HG02623 (cell line): ENCODE results near the gene CCNE1.

ENCODE experiments used
- ATAC-seq: cut with Tn5 transposase; IDR thresholded peaks from one replicate; pipeline ENCODE4 v1.9.1; 2021; ENCODE audit warnings: moderate library complexity; ENCODE audit not compliant: unreplicated experiment

CCNE1 gene

DNA sequence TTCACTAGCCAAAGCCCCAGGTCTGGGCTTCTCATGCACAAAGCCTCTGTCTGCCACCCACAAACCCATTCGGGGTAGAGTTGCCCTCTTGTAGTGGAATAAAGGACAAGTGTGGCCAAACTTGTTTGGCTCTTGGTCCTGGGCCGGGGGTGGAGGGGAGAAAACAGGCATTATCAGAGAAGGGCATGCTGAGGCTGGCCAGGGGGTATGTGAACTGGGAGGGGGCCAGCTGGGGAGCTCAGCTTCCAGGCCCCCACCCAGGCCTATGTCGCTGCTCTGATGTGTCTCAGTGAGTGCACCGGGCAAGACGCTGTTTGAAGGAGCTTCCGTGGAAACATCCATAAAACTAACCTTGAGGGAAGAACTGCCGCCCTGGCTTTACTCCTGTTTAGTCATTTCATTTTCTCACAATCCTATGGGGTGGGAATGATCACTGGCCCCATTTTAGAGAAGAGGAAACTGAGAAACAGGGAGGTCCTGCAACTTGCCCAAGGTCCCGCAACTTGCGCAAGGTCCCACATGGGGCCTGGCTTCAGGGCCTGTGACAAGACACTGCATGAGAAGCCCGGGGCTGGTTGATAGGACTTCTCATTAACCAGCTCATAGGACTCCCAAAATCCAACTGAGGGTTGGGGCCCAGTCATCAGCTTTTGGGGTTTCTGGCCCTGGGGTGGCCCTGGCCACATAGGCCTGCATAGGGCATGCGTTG is 30.8 kb downstream of the CCNE1 start:
- no peak for ATAC-seq

GRCh38 chr19:29843180-29844051 is 31.6 kb downstream of the CCNE1 start:
- no peak for ATAC-seq

- ATAC-seq, result peak; percentile 67
Observed at GRCh38 chr19:29844891-29845573, 33.2 kb downstream of the CCNE1 start.

- ATAC-seq, result no peak
Observed at GRCh38 chr19:29845574-29846176, 33.9 kb downstream of the CCNE1 start.

DNA sequence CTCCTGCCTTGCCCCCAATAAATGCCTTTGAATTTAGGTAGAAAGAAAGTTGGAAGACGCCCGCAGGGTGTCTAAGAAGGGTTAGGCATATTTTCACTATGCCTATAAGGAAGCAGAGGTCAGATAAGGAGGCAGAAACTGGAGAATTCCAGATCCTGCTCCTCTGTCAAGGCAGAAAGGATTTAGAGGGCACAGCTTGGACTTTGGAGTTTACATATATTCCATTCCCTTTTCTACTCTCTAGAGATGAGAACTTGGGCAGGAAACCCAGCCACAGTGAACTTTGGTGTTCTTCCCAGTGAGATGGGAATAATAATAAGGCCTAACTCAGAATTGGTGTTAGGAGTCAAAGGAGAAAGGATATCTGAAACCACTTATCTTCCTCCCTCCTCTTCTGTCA is 37.4 kb downstream of the CCNE1 start:
- no peak for ATAC-seq

DNA sequence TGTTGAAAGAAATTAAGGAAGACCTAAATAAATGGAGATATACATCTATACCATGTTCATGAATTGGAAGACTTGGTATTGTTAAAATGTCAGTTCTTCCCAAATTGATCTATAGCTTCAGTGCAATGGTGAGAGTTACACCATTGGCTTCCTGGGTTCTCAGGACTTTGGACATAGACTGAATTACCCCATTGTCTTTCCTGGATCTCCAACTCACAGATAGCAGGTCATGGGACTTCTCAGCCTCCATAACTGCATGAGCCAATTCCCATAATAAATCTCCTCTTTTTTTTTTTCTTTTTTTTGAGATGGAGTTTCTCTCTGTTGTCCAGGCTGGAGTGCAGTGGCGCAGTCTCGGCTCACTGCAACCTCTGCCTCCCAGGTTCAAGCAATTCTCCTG is 38.7 kb downstream of the CCNE1 start:
- ATAC-seq, result no peak

DNA sequence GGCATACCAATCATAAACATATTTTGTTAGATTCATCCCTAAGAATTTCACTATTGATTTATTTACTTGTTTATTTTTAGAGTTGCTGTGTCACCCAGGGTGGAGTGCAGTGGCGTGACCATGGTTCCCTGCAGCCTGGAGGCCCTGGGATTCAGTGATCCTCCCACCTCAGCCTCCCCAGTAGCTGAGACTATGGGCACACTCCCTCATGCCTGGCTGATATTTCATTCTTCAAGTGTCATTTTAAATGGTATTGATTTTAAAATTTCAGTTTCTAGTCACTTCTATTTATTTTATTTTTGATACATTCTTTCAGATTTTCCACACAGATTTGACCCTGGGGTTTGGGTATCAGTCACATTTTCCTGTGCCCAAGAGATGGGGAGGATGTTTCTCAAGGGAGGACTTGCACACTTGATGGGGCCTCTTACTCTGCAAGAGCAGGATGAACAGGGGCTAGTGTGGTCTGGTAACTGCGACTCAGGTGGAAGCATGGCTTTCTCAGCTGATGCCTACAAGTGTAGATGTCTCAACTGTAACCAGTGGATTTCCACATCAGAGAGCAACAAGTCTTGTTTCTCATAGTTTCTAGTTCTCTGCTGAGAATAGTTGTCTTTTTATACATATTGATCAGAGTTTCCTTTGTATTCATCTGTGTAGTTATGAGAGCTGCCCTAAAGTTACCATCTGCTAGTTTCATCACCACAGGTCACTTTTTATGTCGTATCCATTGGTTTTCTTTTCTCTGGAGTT is 40.2 kb downstream of the CCNE1 start:
- peak; percentile 70 for ATAC-seq

GRCh38 chr19:29854033-29854432 is 42.2 kb downstream of the CCNE1 start:
- no peak for ATAC-seq

DNA sequence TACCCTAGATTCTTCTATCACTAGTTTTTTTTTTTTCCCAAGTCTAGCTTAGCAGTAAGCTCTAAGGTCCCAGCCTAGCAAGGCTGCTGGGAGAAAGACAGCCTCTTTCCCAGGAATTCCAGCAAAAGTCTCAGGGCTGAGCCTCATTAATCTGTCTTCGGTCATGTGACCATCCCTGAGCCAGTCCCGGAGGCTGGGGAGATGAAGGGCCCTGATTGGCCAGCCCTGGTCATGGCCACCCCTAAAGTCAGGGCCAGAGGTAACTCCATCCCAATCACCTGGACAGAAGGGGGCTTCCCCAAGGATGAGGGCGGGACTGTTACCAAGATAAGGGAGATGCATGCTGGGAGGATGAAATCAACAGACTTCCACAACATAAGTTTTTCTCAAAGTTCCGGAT is 43.3 kb downstream of the CCNE1 start:
- ATAC-seq, result no peak

DNA sequence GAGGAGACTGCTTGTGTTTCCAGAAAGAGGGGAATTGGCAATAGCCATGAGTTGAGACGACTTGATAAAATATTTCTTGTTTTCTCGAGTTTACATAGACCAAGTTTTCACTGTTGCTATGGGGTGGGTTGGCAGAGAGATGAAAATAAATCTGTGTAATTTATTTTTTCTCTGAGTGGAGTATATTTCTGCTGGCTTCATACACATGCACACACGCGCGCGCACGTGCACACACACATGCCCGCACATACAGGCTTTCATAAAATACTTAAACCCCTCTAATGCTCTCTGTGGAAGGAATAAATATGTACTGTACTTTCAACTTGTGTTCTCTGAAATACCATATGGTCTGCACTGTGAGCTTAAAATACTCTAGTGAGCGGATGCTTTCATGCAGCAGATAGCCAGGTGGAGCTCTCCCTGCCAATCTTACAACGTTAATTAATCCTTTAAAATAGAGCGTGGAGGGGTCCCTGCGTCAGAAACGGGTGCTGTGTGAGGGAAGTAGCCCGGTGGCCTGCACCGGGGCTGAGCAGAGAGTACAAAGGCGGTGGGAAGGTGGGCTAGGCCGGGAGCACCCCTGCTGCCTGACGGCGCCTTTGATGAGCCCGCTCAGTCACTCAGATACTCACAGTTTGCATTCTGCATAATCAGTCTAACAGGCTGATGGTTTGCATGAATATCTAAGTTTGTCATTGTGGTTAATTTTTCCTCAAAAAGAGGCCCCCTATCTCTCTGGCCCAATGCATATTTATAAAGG is 44.1 kb downstream of the CCNE1 start:
- no peak for ATAC-seq

DNA sequence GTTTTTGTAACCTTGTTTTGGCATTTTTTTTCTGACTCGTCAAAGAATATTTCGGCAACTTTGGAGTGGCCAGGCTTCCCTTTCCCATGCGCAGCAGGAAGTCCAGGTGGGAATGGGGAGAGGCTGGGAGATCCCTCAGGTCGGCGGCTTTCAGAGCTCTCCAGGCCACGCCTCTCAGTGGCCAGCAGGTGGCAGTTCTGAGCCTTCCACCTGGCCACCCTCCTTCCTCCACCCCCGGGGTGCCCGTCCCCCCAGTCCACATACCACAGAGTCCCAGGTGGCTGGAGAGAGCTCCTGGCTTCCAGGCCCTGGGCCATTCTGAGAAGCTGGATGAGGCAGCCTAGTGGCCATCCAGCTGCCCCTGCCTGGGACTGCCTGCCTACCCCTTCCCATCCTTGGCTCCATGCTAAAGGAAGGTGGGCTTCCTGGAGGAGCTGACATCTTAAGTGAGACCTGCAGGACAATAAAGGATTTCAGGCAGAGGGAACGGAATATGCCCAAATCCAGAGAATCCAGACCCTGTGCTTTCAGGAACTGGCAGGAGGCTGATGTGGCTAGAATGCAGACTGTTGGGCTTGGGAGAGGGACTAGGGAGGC is 46.3 kb downstream of the CCNE1 start:
- ATAC-seq, result no peak

- no peak for ATAC-seq
Observed at GRCh38 chr19:29858621-29859020, 46.8 kb downstream of the CCNE1 start.

DNA sequence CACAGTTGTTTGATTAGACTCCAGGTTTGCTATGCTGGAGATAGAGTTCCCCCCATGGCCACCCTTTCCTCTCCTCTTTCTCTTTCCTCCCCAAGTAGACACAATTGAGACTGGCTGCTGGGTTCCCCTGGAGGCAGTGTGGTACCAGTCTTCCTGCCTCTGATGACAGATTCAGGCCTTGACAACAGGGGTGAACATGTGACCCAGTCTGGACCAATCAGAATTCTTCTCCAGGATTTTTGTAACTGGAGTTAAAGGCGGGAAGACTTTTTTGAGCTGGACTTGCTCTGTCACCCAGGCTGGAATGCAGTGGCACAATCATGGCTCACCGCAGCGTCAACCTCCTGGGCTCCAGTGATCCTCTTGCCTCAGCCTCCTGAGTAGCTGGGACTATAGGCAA is 48.7 kb downstream of the CCNE1 start:
- ATAC-seq, result no peak

DNA sequence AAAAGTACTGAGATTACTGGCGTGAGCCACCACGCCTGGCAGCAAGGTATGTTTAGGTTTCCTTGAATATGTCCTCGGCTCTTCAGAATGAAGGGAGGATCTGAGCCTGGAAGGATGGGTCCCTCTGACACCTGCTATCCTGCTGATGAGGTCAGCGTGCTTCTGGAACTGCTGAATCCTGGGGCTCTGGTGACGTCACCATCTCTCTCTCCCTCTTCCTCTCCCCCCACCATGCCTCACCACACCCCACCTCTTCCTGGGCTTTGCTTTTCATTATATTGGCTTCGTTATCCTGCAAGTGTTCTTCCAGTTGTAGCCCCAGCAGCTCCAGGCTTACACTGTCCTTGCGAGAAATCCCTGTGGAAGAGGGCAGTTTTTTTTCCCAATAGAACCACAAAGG is 49.8 kb downstream of the CCNE1 start:
- no peak for ATAC-seq

GRCh38 chr19:29866011-29866410 is 54.2 kb downstream of the CCNE1 start:
- ATAC-seq, result no peak

DNA sequence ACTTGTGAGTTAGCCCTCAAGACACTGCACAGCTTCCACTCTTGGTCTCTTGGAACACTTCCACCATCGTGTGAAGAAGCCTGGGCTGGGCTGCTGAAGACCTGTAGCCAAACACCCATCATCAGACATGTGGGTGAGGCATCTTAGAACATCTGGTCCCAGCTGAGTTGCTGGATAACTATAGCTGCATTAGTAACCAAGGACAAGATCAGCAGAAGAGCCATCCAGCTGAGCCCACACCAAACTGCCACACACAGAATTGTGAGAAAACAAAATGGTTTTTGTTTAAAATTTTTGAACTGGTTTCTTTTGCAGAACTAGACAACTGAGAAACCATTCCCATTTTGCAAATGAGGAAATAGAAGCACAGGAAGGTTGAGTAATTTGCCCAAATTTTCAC is 56.2 kb downstream of the CCNE1 start:
- ATAC-seq, result no peak

DNA sequence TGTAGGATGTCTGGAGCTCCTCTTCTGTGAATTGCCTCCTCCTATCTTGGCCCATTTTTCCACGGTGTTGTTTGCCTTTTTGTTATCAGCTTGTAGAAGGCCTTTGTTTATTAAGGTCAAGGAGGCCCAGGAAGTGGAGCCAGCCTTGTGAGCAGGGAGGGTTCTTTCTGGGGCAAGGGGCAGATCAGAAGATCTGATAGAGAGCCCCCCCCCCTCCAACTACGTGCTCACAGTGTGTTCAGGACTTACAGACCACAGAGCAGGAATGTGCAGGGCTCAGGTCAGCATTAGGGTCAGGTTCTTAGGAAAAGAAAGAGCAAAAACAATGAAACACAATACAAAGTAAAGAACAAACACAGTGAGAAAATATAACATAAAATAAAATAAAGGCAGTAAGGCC is 59.4 kb downstream of the CCNE1 start:
- ATAC-seq, result no peak

GRCh38 chr19:29872224-29872731 is 60.5 kb downstream of the CCNE1 start:
- ATAC-seq, result no peak

DNA sequence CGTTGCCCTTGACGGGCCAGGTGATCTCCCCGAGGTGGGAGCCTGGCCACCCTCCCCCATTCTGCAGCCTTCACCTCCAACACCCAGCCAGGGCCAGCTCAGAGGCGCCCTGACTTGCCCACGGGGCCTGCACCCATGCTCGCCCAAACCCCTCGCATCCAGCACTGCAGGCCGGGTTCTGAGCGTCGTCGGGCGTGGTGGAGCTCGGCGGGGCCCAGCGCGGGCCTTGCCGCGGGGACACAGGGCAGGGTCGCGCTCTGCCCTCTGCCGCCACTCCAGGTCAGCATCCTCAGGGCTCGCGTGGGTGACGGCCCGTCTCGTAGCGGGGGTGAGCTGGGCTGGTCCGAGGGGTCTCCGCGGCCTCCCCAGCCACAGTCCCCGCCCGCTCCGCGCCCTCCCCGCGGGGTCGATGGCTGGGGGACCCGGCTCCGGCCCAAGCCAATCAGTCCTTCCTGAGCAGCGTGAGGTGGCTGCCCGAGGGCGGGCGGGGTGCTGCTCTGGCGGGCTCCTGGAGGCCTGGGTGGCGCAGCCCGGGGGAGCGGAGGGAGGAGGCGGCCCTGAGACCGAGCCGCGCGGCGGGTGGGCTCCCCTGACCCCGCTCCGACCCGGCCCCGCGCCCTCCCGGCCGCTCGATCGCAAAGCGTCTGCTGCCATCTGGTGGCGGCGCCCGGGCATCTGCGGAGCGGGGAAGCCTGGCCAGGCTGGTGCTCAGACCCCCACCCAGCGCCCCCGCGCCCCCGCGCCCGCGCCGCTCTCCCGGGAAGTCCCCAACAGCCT is 61.4 kb downstream of the CCNE1 start:
- ATAC-seq, result peak; percentile 58
